Body of pancreas (tissue), 4 donors: ENCODE results near the gene ASPHD2. TPM values are rescaled to one million over a fixed set of nuclear protein-coding genes. Genes with fewer than 3 reads are reported as not detected.

Source experiments
- ATAC-seq: fragments of 150-250 bp; one replicate; pipeline ENCODE4 v1.9.1; 2016
- DNase-seq, 4 donors: peaks; one replicate each; pipeline ENCODE4 v3.0.0-alpha.2; 2019
- H3K27ac ChIP-seq, 4 donors: fragments of 200-600 bp; sonication (generic); 1 replicate in 3 of 4; 2 replicates in 1 of 4; pipeline versions ENCODE4 v1.5.1 to v1.6.1; 2016 to 2019; ENCODE audit warnings: mild to moderate bottlenecking in 1 of 4, mixed read lengths in 1 of 4, moderate library complexity in 1 of 4
- H3K27me3 ChIP-seq, 2 donors: fragments of 200-600 bp; sonication (generic); one replicate each; pipeline ENCODE4 v1.6.0; 2016; ENCODE audit warnings: mild to moderate bottlenecking in 1 of 2
- H3K36me3 ChIP-seq, 2 donors: fragments of 200-600 bp; sonication (generic); replicated peaks in 1 of 2; 2 replicates each; pipeline ENCODE4 v1.5.1; 2016; ENCODE audit warnings: low read depth in 2 of 2; ENCODE audit not compliant: insufficient read depth in 1 of 2
- H3K4me1 ChIP-seq: fragments of 200-600 bp; sonication (generic); one replicate; pipeline ENCODE4 v1.6.0; 2016
- H3K4me3 ChIP-seq, 2 donors: fragments of 200-600 bp; sonication (generic); 1 replicate in 1 of 2; 2 replicates in 1 of 2; pipeline ENCODE4 v1.5.1; 2016 to 2019
- H3K9me3 ChIP-seq, 3 donors: fragments of 200-600 bp; sonication (generic); 1 replicate in 2 of 3; 2 replicates in 1 of 3; pipeline ENCODE4 v1.5.1; 2016
- CTCF ChIP-seq, 7 experiments: fragments of 450-650 bp in 4 of 7; fragments of 200-600 bp in 3 of 7; sonication (generic) in 3 of 7; IDR thresholded peaks; one replicate each; pipeline ENCODE4 v1.5.1; 2016 to 2019; ENCODE audit warnings: antibody characterized with exemption in 7 of 7
- POLR2A ChIP-seq, 3 donors: fragments of 450-650 bp; IDR thresholded peaks; one replicate each; pipeline ENCODE4 v1.6.1; 2016; ENCODE audit warnings: antibody characterized with exemption in 3 of 3, mild to moderate bottlenecking in 2 of 3
- WGBS, 2 donors: methylation state at CpG; one replicate each; pipeline ENCODE4 v1.1.5; 2017; 5-methylcytosine and 5-hydroxymethylcytosine counted together
- intact Hi-C: fragments of 100-400 bp; cut with DNase I; formaldehyde crosslinking; loops from one replicate; pipeline ENCODE4 v1.15.1; 2023
- total RNA-seq, 2 donors: library from RNA; depleted of rRNA; stranded (reverse); fragments of >200 nt; gene quantifications; one replicate each; pipeline ENCODE4 v1.1.0, GENCODE V29; 2016

The ASPHD2 gene
- total RNA-seq, 2 donors from 2014 or later, result 0.33 to 1.6 TPM

DNA sequence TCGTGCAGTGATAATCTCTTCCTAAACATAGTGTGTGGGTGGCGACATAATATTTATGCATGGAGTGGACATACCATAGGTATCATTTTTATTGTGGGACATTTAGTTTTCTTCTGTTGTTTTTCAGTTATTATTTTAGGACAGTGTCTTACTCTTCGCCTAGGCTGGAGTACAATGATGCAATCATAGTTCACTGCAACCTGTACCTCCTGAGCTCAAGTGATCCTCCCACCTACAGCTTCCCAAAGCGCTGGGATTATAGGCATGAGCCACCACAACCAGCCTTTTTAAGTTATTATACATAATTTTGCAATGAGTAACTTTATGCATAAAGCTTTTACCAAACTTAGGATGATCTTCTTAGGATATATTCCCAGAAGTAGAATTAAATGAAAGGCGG is 57.3 kb downstream of the ASPHD2 start:
- no peak for ATAC-seq
- no peak for DNase-seq
- Histone ChIP-seq H3K4me1 (peaks cover 36% of the 10 kb centered on the region), H3K27me3 (no peaks in the 10 kb centered on the region), H3K9me3 (no peaks in the 10 kb centered on the region), H3K36me3 (peaks cover 0 to 14% of the 10 kb centered on the region in 2 donors), H3K27ac (no peak overlapping the region), H3K4me3 (no peak overlapping the region)
- intact Hi-C loops, result no loop called here
- 86 to 90% methylated on average over 5 of the region's 5 CpGs for WGBS, 2 donors
- TF ChIP-seq CTCF (IDR thresholded peaks at IDR 0.05) (no peak), POLR2A (IDR thresholded peaks at IDR 0.05) (no peak)

DNA sequence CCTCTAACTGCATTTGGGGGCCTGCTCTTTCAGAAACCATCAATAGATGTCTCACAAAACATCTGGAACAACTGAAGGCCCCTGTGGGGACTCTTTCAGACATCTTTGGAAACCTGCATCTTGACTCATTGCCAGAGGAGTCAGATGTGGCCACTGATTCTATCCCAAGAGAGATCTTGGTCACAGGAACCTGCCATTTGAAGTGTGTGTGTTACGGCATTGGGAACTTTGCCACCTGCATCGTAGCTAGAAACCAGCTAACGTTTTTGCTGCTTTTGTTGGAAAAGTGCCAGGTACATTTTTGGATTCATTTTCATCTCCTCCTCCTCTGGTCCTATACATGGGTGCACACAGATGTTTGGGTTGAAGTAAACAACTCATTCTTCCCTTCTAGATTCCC is 58.9 kb downstream of the ASPHD2 start:
- Histone ChIP-seq H3K9me3 (no peaks in the 10 kb centered on the region), H3K27ac (no peak overlapping the region), H3K4me1 (peaks cover 21% of the 10 kb centered on the region), H3K36me3 (peaks cover 0 to 22% of the 10 kb centered on the region in 2 donors), H3K4me3 (no peak overlapping the region), H3K27me3 (no peaks in the 10 kb centered on the region)
- TF ChIP-seq CTCF (IDR thresholded peaks at IDR 0.05), result no peak
- TF ChIP-seq POLR2A (IDR thresholded peaks at IDR 0.05), result no peak
- WGBS, 2 donors, result 26 to 35% methylated on average over 3 of the region's 3 CpGs
- DNase-seq (no peak), ATAC-seq (no peak)
- intact Hi-C loops, result no loop called here

DNA sequence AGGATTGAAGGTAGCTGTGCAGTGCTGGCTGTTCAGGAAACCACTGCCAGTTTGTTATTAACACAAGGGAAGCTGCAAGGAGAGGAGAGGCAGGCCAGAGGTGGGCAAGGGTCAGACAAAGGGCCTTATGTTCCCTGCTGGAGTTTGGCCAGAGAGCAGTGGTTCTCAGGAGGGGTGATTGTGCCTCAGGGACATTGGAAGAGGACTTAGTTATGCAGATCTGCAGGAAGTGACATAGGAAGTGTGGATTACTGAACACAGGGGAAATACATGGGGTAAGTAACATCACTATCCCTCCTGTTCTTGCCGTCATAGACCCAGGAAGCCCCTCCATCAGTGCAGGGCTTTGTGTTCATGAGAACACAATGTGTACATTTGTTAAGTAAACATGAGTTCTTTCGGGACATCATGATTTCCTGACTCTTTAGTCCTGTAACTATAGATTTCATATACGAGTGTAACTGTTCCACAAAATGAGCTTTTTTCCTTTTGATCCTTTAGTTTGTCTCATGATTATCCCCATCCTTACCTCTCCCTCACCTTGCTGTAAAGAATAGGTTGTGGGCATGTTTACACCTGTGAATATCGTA is 60.5 kb downstream of the ASPHD2 start:
- Histone ChIP-seq H3K36me3 (peaks cover 0 to 31% of the 10 kb centered on the region in 2 donors), H3K27ac (no peak overlapping the region), H3K4me1 (peaks cover 23% of the 10 kb centered on the region), H3K4me3 (no peak overlapping the region), H3K27me3 (no peaks in the 10 kb centered on the region), H3K9me3 (no peaks in the 10 kb centered on the region)
- ATAC-seq (no peak), DNase-seq (no peak)
- intact Hi-C loops, result no loop called here
- 72 to 78% methylated on average over 4 of the region's 4 CpGs for WGBS, 2 donors
- TF ChIP-seq POLR2A (IDR thresholded peaks at IDR 0.05), result no peak
- TF ChIP-seq CTCF (IDR thresholded peaks at IDR 0.05), result no peak

GRCh38 chr22:26492220-26492619 is 63.2 kb downstream of the ASPHD2 start:
- Histone ChIP-seq H3K4me1 (peaks cover 9% of the 10 kb centered on the region), H3K36me3 (peaks cover 0 to 49% of the 10 kb centered on the region in 2 donors), H3K27me3 (no peaks in the 10 kb centered on the region), H3K9me3 (no peaks in the 10 kb centered on the region), H3K4me3 (no peak overlapping the region), H3K27ac (no peak overlapping the region)
- intact Hi-C loops, result no loop called here
- WGBS, 2 donors, result 79 to 89% methylated on average over 9 of the region's 9 CpGs
- DNase-seq (no peak), ATAC-seq (no peak)
- no peak for TF ChIP-seq POLR2A (IDR thresholded peaks at IDR 0.05)
- TF ChIP-seq CTCF (IDR thresholded peaks at IDR 0.05), result no peak

GRCh38 chr22:26494506-26494905 is 65.4 kb downstream of the ASPHD2 start:
- TF ChIP-seq POLR2A (IDR thresholded peaks at IDR 0.05), result no peak
- no peak for TF ChIP-seq CTCF (IDR thresholded peaks at IDR 0.05)
- no peak for DNase-seq
- H3K4me1 ChIP-seq, result peaks cover 9% of the 10 kb centered on the region
- H3K36me3 ChIP-seq, result peaks cover 0 to 59% of the 10 kb centered on the region in 2 donors
- H3K9me3 ChIP-seq, result no peaks in the 10 kb centered on the region
- no peak overlapping the region for H3K27ac ChIP-seq
- H3K27me3 ChIP-seq, result no peaks in the 10 kb centered on the region
- ATAC-seq, result no peak
- intact Hi-C loops, result no loop called here
- H3K4me3 ChIP-seq, result no peak overlapping the region
